Measurements from ENCODE around the gene SPINK13.

GRCh38 chr5:148314731-148315130 is 46.1 kb downstream of the SPINK13 start:
- TF ChIP-seq CTCF (IDR thresholded peaks at IDR 0.05) (no peak), ZFX (IDR thresholded peaks at IDR 0.05; ENCODE audit: borderline replicate concordance) (no peak)

Data from 22Rv1 (cell line).